SK-N-SH treated with all-trans-retinoic acid at 6 μM for 48 hours (cell line): ENCODE data around the gene SGCA.

Experiments used
- ATAC-seq: fragments of 200-7000 bp; cut with Tn5 transposase; 3 replicates; pipeline ENCODE4 v1.9.1; 2020; ENCODE audit warnings: mild to moderate bottlenecking, moderate library complexity
- ARNTL ChIP-seq: fragments of 450-650 bp; formaldehyde crosslinking; IDR thresholded peaks from 2 replicates; pipeline ENCODE4 v1.5.0; 2020; ENCODE audit warnings: low read depth, mild to moderate bottlenecking, moderate library complexity, borderline replicate concordance
- BACH2 ChIP-seq: fragments of 250-450 bp; sonication (Bioruptor Pico); IDR thresholded peaks from 2 replicates; pipeline ENCODE4 v1.9.0; 2021; ENCODE audit warnings: mild to moderate bottlenecking, borderline replicate concordance
- CSDC2 ChIP-seq: fragments of 250-450 bp; sonication (Bioruptor Pico); IDR thresholded peaks from 2 replicates; pipeline ENCODE4 v1.5.0; 2020; ENCODE audit warnings: mild to moderate bottlenecking, moderate library complexity
- ESRRG ChIP-seq: fragments of 250-450 bp; sonication (Bioruptor Pico); IDR thresholded peaks from 2 replicates; pipeline ENCODE4 v1.6.1; 2021; ENCODE audit warnings: mild to moderate bottlenecking
- GLIS3 ChIP-seq: fragments of 250-450 bp; sonication (Bioruptor Pico); IDR thresholded peaks from 2 replicates; pipeline ENCODE4 v1.5.0; 2020; ENCODE audit warnings: mild to moderate bottlenecking, moderate library complexity
- ISL1 ChIP-seq: fragments of 250-450 bp; sonication (Bioruptor Pico); IDR thresholded peaks from 2 replicates; pipeline ENCODE4 v2.1.2; 2022; ENCODE audit warnings: mild to moderate bottlenecking, moderate library complexity
- OSR1 ChIP-seq: fragments of 250-450 bp; sonication (Bioruptor Pico); IDR thresholded peaks from 2 replicates; pipeline ENCODE4 v1.8.0; 2022; ENCODE audit warnings: moderate library complexity, mild to moderate bottlenecking, inconsistent platforms
- PPARA ChIP-seq: fragments of 250-450 bp; sonication (Bioruptor Pico); IDR thresholded peaks from 2 replicates; pipeline ENCODE4 v1.5.0; 2020; ENCODE audit warnings: mild to moderate bottlenecking, borderline replicate concordance
- RARB ChIP-seq: fragments of 250-450 bp; sonication (Bioruptor Pico); IDR thresholded peaks from 2 replicates; pipeline ENCODE4 v1.8.0; 2021; ENCODE audit warnings: mild to moderate bottlenecking, moderate library complexity
- SNAI2 ChIP-seq: fragments of 250-450 bp; sonication (Bioruptor Pico); IDR thresholded peaks from 2 replicates; pipeline ENCODE4 v1.5.0; 2020; ENCODE audit warnings: mild to moderate bottlenecking, moderate library complexity
- ZFP3 ChIP-seq: fragments of 250-450 bp; sonication (Bioruptor Pico); IDR thresholded peaks from 2 replicates; pipeline ENCODE4 v1.5.0; 2020; ENCODE audit warnings: mild to moderate bottlenecking, moderate library complexity
- ZFP30 ChIP-seq: fragments of 450-650 bp; formaldehyde crosslinking; IDR thresholded peaks from 2 replicates; pipeline ENCODE4 v1.5.0; 2022; ENCODE audit warnings: mild to moderate bottlenecking, moderate library complexity
- ZNF565 ChIP-seq: fragments of 450-650 bp; formaldehyde crosslinking; conservative IDR thresholded peaks from 2 replicates; pipeline ENCODE4 v1.5.0; 2020; ENCODE audit warnings: low read depth, mild to moderate bottlenecking, moderate library complexity
- ZNF70 ChIP-seq: fragments of 450-650 bp; formaldehyde crosslinking; IDR thresholded peaks from 2 replicates; pipeline ENCODE4 v1.5.0; 2020; ENCODE audit warnings: mild to moderate bottlenecking, moderate library complexity
- ZNF8 ChIP-seq: fragments of 450-650 bp; formaldehyde crosslinking; IDR thresholded peaks from 2 replicates; pipeline ENCODE4 v1.5.0; 2020; ENCODE audit warnings: mild to moderate bottlenecking, moderate library complexity
- TF ChIP-seq, protein P1 (sequence below): fragments of 250-450 bp; sonication (Bioruptor Pico); IDR thresholded peaks from 2 replicates; pipeline ENCODE4 v1.8.0; 2021; ENCODE audit warnings: low read depth, mild to moderate bottlenecking, moderate library complexity, borderline replicate concordance
- TF ChIP-seq, protein P2 (sequence below): fragments of 250-450 bp; sonication (Bioruptor Pico); IDR thresholded peaks from 2 replicates; pipeline ENCODE4 v1.5.1; 2021; ENCODE audit warnings: mild to moderate bottlenecking, moderate library complexity
- TF ChIP-seq, protein P3 (sequence below): fragments of 250-450 bp; sonication (Bioruptor Pico); IDR thresholded peaks from 2 replicates; pipeline ENCODE4 v1.5.1; 2020; ENCODE audit warnings: low read depth, mild to moderate bottlenecking, moderate library complexity
- TF ChIP-seq, protein P4 (sequence below): fragments of 250-450 bp; sonication (Bioruptor Pico); IDR thresholded peaks from 2 replicates; pipeline ENCODE4 v1.5.0; 2020; ENCODE audit warnings: mild to moderate bottlenecking, moderate library complexity
- TF ChIP-seq, protein P5 (sequence below): fragments of 250-450 bp; sonication (Bioruptor Pico); IDR thresholded peaks from 2 replicates; pipeline ENCODE4 v1.8.0; 2020; ENCODE audit warnings: mild to moderate bottlenecking, moderate library complexity, borderline replicate concordance

Gene SGCA

DNA sequence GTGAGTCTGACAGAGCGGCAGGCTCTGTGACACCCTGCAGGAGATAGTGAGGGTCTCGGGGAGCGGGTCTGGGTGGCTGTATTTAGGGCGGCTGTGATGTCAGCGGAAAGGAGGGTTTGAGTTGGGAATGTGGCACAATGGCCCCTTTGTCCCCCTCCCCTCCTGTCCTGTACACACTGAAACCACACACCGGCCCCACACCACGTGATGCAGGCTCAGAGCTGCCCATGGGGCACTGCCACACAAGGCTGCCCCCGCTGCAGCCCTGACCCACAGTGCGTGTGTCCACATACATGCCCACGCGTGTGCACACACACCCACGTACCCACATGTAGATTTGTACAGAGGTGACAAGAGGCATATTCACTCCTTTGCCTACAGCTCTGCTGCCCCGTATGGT lies 15.3 kb downstream of the SGCA start:
- TF ChIP-seq ZFP3 (CRISPR knock-in tag) (no peak), OSR1 (CRISPR knock-in tag) (no peak), CSDC2 (CRISPR knock-in tag) (no peak), PPARA (CRISPR knock-in tag) (no peak), RARB (CRISPR knock-in tag) (no peak), ARNTL (no peak), ISL1 (CRISPR knock-in tag) (no peak), ZNF8 (CRISPR knock-in tag) (no peak), ZFP30 (no peak)
- TF ChIP-seq, protein P1, sequence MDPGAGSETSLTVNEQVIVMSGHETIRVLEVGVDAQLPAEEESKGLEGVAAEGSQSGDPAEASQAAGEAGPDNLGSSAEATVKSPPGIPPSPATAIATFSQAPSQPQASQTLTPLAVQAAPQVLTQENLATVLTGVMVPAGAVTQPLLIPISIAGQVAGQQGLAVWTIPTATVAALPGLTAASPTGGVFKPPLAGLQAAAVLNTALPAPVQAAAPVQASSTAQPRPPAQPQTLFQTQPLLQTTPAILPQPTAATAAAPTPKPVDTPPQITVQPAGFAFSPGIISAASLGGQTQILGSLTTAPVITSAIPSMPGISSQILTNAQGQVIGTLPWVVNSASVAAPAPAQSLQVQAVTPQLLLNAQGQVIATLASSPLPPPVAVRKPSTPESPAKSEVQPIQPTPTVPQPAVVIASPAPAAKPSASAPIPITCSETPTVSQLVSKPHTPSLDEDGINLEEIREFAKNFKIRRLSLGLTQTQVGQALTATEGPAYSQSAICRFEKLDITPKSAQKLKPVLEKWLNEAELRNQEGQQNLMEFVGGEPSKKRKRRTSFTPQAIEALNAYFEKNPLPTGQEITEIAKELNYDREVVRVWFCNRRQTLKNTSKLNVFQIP (CRISPR knock-in tag) = no peak
- TF ChIP-seq, protein P2, sequence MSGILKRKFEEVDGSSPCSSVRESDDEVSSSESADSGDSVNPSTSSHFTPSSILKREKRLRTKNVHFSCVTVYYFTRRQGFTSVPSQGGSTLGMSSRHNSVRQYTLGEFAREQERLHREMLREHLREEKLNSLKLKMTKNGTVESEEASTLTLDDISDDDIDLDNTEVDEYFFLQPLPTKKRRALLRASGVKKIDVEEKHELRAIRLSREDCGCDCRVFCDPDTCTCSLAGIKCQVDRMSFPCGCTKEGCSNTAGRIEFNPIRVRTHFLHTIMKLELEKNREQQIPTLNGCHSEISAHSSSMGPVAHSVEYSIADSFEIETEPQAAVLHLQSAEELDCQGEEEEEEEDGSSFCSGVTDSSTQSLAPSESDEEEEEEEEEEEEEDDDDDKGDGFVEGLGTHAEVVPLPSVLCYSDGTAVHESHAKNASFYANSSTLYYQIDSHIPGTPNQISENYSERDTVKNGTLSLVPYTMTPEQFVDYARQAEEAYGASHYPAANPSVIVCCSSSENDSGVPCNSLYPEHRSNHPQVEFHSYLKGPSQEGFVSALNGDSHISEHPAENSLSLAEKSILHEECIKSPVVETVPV (CRISPR knock-in tag) = no peak
- TF ChIP-seq, all 23 proteins: peak for 0
- ATAC-seq = no peak

DNA sequence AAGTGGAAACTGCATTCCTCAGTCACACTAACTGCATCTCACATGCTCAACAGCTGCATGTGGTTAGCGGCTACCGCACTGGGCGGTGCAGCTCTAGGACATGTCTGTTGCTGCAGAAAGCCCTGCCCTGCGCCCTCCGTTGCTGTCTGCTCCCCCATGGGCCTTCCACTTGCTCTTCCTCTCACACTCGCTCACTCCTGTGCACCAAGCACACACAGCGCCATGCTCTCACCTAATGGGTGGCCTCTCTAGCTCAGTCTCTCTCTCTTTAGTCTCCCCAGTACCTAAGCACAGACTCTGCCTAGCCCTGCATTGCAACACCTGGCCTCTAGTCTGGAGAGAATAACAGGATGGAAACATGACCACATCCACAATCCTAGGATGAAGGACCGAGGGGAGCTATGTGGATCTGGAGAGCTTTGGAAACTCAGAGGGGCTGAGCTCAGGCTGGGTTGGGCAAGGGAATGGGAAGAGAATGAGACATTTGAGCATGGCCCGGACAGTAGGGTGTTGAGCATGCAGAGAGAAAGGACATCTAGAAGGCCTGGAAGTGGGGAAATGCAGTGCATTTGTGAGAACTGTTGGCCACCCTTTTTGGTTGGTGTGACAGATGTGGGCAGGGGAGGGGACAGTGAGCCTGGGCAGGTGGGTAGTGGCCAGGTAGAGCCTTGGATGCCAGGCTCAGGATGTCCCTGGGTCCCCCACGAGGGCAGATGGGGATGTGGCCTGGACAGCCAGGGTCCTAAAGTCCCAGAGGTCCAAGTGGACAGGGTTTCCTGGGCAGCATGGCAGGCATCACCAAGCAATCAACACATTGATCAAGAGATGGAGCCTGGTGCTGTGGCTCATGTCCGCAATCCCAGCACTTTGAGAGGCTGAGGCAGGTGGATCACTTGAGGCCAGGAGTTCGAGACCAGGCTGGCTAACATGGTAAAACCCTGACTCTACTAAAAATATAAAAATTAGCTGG lies 16.1 kb downstream of the SGCA start:
- TF ChIP-seq PPARA (CRISPR knock-in tag) = no peak
- no peak for TF ChIP-seq ZFP3 (CRISPR knock-in tag)
- TF ChIP-seq, protein P3, sequence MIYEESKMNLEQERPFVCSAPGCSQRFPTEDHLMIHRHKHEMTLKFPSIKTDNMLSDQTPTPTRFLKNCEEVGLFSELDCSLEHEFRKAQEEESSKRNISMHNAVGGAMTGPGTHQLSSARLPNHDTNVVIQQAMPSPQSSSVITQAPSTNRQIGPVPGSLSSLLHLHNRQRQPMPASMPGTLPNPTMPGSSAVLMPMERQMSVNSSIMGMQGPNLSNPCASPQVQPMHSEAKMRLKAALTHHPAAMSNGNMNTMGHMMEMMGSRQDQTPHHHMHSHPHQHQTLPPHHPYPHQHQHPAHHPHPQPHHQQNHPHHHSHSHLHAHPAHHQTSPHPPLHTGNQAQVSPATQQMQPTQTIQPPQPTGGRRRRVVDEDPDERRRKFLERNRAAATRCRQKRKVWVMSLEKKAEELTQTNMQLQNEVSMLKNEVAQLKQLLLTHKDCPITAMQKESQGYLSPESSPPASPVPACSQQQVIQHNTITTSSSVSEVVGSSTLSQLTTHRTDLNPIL (CRISPR knock-in tag) = no peak
- no peak for TF ChIP-seq GLIS3 (CRISPR knock-in tag)
- no peak for TF ChIP-seq ZNF8 (CRISPR knock-in tag)
- TF ChIP-seq ARNTL = no peak
- TF ChIP-seq, protein P1 (CRISPR knock-in tag) = no peak
- TF ChIP-seq CSDC2 (CRISPR knock-in tag) = no peak
- TF ChIP-seq ZNF70 (CRISPR knock-in tag) = no peak
- TF ChIP-seq ZNF565 (CRISPR knock-in tag) = no peak
- TF ChIP-seq, protein P4, sequence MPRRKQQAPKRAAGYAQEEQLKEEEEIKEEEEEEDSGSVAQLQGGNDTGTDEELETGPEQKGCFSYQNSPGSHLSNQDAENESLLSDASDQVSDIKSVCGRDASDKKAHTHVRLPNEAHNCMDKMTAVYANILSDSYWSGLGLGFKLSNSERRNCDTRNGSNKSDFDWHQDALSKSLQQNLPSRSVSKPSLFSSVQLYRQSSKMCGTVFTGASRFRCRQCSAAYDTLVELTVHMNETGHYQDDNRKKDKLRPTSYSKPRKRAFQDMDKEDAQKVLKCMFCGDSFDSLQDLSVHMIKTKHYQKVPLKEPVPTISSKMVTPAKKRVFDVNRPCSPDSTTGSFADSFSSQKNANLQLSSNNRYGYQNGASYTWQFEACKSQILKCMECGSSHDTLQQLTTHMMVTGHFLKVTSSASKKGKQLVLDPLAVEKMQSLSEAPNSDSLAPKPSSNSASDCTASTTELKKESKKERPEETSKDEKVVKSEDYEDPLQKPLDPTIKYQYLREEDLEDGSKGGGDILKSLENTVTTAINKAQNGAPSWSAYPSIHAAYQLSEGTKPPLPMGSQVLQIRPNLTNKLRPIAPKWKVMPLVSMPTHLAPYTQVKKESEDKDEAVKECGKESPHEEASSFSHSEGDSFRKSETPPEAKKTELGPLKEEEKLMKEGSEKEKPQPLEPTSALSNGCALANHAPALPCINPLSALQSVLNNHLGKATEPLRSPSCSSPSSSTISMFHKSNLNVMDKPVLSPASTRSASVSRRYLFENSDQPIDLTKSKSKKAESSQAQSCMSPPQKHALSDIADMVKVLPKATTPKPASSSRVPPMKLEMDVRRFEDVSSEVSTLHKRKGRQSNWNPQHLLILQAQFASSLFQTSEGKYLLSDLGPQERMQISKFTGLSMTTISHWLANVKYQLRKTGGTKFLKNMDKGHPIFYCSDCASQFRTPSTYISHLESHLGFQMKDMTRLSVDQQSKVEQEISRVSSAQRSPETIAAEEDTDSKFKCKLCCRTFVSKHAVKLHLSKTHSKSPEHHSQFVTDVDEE = no peak
- TF ChIP-seq BACH2 (CRISPR knock-in tag) = no peak
- peak; percentile 0 for ATAC-seq

DNA sequence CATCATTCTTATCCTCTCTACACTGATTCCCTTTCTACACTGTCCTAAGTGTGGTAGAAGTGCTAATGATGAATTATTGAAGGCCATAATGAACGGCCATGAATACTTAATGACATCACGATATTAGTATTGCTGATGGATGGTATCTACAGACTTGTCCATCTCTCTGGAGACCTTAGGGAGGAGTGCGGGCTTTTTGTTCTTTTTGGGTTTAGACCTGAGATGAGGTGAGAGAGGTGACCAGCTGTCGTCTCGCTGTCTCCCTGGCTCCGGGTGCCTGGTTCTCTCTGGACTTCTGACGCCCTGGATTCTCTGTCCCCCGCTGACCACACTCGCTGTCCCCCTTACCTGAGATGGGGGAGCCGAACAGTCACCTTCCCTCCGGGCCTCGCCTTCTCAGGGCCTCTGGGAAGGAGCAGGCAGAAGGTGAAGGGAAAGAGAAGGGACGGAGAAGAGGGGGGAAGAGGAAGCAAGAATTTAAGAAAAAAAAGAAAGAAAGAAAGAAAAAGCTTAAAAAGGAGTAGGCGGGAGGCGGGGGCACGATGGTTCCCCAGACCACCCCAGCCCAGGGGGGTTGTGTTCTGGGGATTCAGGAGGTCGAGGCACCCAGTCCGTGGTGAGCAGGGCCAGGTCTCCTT lies 17.1 kb downstream of the SGCA start:
- ATAC-seq = no peak; the same call in 2 of the 3 replicates
- no peak for TF ChIP-seq RARB (CRISPR knock-in tag)
- TF ChIP-seq ARNTL = no peak
- no peak for TF ChIP-seq CSDC2 (CRISPR knock-in tag)
- TF ChIP-seq ESRRG (CRISPR knock-in tag) = no peak
- TF ChIP-seq, protein P5, sequence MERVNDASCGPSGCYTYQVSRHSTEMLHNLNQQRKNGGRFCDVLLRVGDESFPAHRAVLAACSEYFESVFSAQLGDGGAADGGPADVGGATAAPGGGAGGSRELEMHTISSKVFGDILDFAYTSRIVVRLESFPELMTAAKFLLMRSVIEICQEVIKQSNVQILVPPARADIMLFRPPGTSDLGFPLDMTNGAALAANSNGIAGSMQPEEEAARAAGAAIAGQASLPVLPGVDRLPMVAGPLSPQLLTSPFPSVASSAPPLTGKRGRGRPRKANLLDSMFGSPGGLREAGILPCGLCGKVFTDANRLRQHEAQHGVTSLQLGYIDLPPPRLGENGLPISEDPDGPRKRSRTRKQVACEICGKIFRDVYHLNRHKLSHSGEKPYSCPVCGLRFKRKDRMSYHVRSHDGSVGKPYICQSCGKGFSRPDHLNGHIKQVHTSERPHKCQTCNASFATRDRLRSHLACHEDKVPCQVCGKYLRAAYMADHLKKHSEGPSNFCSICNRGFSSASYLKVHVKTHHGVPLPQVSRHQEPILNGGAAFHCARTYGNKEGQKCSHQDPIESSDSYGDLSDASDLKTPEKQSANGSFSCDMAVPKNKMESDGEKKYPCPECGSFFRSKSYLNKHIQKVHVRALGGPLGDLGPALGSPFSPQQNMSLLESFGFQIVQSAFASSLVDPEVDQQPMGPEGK = no peak
- no peak for TF ChIP-seq SNAI2 (CRISPR knock-in tag)
- TF ChIP-seq, protein P3 (CRISPR knock-in tag) = no peak
- TF ChIP-seq, protein P1 (CRISPR knock-in tag) = no peak
